Activated T-helper 1 cell treated with anti-CD3 and anti-CD28 coated beads, Interleukin-12 subunit alpha, Interleukin-12 subunit beta, Interleukin-2, Interleukin-4 antibody, amounts not matched to agents 30 ng/mL and 10 ng/mL and 1 ng/mL, durations not matched to agents 14 hours and 24 hours and 36 hours (primary cell): Measurements from ENCODE around the gene CRYGA. TPM values are rescaled to one million over a fixed set of nuclear protein-coding genes. Genes with fewer than 3 reads are reported as not detected.
"Not testable (repeated sequence)": the region's sequence is repeated elsewhere in the genome, so short reads cannot be mapped to it uniquely, and the experiment has no call there.

Experiments used
- DNase-seq: peaks from one replicate; pipeline ENCODE4 v3.0.0; 2021; ENCODE audit warnings: low spot score
- H3K27ac Mint-ChIP-seq: one replicate; pipeline ENCODE4 v1.8.0; 2021; ENCODE audit warnings: mild to moderate bottlenecking, mixed read lengths
- H3K27me3 Mint-ChIP-seq: one replicate; pipeline ENCODE4 v1.8.0; 2022; ENCODE audit warnings: mild to moderate bottlenecking, moderate library complexity, mixed read lengths; ENCODE audit not compliant: insufficient read depth
- H3K36me3 Mint-ChIP-seq: one replicate; pipeline ENCODE4 v1.8.0; 2021; ENCODE audit warnings: low read depth, mixed read lengths
- H3K4me1 Mint-ChIP-seq: one replicate; pipeline ENCODE4 v1.8.0; 2021; ENCODE audit warnings: low read depth, mixed read lengths
- H3K4me3 Mint-ChIP-seq: one replicate; pipeline ENCODE4 v1.8.0; 2021; ENCODE audit warnings: mild to moderate bottlenecking, moderate library complexity, mixed read lengths
- H3K9me3 Mint-ChIP-seq: one replicate; pipeline ENCODE4 v1.8.0; 2021; ENCODE audit warnings: mixed read lengths
- intact Hi-C: fragments of 100-400 bp; cut with micrococcal nuclease; formaldehyde crosslinking; loops from one replicate; pipeline ENCODE4 v1.15.1; 2024
- total RNA-seq: library from RNA; stranded (reverse); gene quantifications from 2 replicates; pipeline ENCODE4 v1.2.3, GENCODE V29; 2022

The CRYGA gene
- total RNA-seq, 1 donor from 2014 or later, result not detected

- H3K36me3 Mint-ChIP-seq, result no peaks in the 10 kb centered on the region
- H3K4me1 Mint-ChIP-seq, result no peaks in the 10 kb centered on the region
- DNase-seq, result no peak
- no peaks in the 10 kb centered on the region for H3K9me3 Mint-ChIP-seq
- intact Hi-C loops, result no loop called here
- no peak overlapping the region for H3K4me3 Mint-ChIP-seq
- no peak overlapping the region for H3K27ac Mint-ChIP-seq
- H3K27me3 Mint-ChIP-seq, result no peaks in the 10 kb centered on the region
Measured at GRCh38 chr2:208150094-208150493, 13.3 kb downstream of the CRYGA start.

- Mint-ChIP-seq H3K36me3 (no peaks in the 10 kb centered on the region), H3K9me3 (no peaks in the 10 kb centered on the region), H3K27me3 (no peaks in the 10 kb centered on the region), H3K4me1 (no peaks in the 10 kb centered on the region), H3K4me3 (no peak overlapping the region), H3K27ac (no peak overlapping the region)
- intact Hi-C loops, result no loop called here
- no peak for DNase-seq
Measured at GRCh38 chr2:208148803-208149202, 14.6 kb downstream of the CRYGA start.

DNA sequence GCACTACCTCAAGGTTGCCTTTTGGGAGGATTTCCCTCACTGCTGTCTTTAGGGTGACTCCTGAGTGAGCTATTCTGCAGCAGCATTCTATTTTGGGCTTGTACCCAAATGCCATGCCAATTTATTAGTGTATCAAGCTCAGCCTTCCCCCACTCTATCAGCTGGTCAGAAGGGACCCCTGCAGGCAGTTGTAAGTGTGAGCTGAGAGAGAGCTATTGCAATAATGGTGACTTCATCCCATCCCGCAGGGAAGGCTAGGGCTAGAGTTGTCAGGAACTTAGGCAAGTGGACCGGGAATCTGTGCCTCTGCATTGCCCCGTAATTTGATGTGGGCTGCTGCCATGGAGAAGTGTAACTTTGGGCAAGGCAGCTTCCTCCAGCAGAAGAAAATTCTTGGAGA lies 15.6 kb downstream of the CRYGA start:
- Mint-ChIP-seq H3K27ac (no peak overlapping the region), H3K27me3 (no peaks in the 10 kb centered on the region), H3K9me3 (no peaks in the 10 kb centered on the region), H3K4me1 (no peaks in the 10 kb centered on the region), H3K4me3 (no peak overlapping the region), H3K36me3 (no peaks in the 10 kb centered on the region)
- no peak for DNase-seq
- intact Hi-C loops, result no loop called here

- Mint-ChIP-seq H3K4me3 (no peak overlapping the region), H3K9me3 (no peaks in the 10 kb centered on the region), H3K27me3 (no peaks in the 10 kb centered on the region)
Measured at GRCh38 chr2:208147008-208147407, 16.4 kb downstream of the CRYGA start.

DNA sequence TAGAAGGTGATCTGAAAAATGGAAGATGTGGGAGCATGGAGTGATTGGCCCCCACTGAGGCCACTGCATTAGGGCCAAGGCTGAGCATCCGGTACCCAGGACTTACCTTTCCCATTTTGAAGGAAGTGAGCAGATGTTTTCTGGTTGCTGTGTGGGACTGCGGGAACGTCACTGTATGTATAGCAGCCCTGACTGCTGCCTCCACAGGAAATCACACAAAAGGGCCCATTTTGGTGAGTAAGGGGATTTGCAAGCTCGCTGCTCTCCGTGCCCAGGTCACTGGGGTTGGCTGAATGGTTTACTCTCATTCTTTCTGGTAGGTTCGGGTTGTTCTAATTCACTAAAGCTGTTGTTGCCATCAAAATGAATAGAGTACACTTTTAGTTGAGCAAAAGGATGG lies 17.4 kb downstream of the CRYGA start, which contains the start of gene CRYGB:
CRYGB (minus strand) TSS at position 153 of the 400 bp plus-strand sequence; CDS start at position 115, 38 bp downstream.
- no peak for DNase-seq
- H3K9me3 Mint-ChIP-seq, result no peaks in the 10 kb centered on the region
- H3K27me3 Mint-ChIP-seq, result no peaks in the 10 kb centered on the region
- no peak within 1 kb of the TSS for H3K4me3 Mint-ChIP-seq
- H3K36me3 Mint-ChIP-seq, result no peaks in the 10 kb centered on the region
- no peaks in the 10 kb centered on the region for H3K4me1 Mint-ChIP-seq
- intact Hi-C loops, result no loop called here
- H3K27ac Mint-ChIP-seq, result no peak within 1 kb of the TSS

More at GRCh38 chr2:208147008-208147407, 16.4 kb downstream of the CRYGA start:
- intact Hi-C loops, result no loop called here
- no peaks in the 10 kb centered on the region for H3K36me3 Mint-ChIP-seq
- no peak for DNase-seq
- no peak overlapping the region for H3K27ac Mint-ChIP-seq
- no peaks in the 10 kb centered on the region for H3K4me1 Mint-ChIP-seq

DNA sequence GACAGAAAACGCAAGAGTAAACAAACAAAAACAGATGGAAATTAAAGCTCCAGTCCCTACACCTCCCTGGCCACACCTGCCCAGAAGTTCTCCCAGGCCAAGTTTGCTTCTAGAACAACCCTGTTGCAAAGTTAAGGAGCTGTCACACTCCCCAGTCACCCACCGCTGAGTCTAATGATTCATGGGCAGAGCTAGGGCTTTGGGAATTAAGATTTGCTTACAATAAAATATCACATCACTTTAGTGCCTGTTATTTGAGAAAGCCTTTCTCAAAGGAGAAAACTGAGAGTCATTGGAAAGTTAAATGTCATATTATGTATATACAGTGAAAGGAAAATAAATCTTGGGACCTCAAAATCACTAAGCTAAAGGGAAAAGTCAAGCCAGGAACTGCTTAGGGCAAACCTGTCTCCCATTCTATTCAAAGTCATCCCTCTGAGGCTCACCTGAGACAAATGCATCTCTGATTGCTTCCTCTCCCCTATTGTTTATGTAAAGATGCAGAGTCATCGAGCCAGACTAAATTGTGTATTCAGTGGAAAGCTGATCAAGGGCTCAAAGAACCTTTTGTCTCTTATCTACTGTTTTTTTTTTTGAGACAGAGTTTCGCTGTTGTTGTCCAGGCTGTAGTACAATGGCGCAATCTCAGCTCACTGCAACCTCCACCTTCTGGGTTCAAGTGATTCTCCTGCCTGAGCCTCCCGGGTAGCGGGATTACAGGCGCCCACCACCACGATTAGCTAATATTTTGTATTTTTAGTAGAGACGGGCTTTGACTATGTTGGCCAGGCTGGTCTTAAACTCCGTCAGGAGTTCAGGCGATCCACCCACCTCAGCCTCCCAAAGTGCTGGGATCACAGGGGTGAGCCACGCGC lies 20.2 kb downstream of the CRYGA start:
- intact Hi-C loops, result no loop called here

GRCh38 chr2:208142240-208142924 lies 21.0 kb downstream of the CRYGA start:
- H3K4me3 Mint-ChIP-seq, result no peak overlapping the region
- no peak for DNase-seq
- intact Hi-C loops, result no loop called here
- no peaks in the 10 kb centered on the region for H3K9me3 Mint-ChIP-seq
- H3K27me3 Mint-ChIP-seq, result no peaks in the 10 kb centered on the region
- H3K27ac Mint-ChIP-seq, result no peak overlapping the region
- H3K4me1 Mint-ChIP-seq, result no peaks in the 10 kb centered on the region
- H3K36me3 Mint-ChIP-seq, result no peaks in the 10 kb centered on the region

More for the DNA sequence above, 20.2 kb downstream of the CRYGA start:
- Mint-ChIP-seq H3K36me3 (no peaks in the 10 kb centered on the region), H3K4me3 (no peak overlapping the region), H3K27ac (no peak overlapping the region), H3K27me3 (no peaks in the 10 kb centered on the region), H3K9me3 (no peaks in the 10 kb centered on the region), H3K4me1 (no peaks in the 10 kb centered on the region)
- no peak for DNase-seq

- no peak overlapping the region for H3K27ac Mint-ChIP-seq
- no peak for DNase-seq
- H3K4me1 Mint-ChIP-seq, result peaks cover 8% of the 10 kb centered on the region
- intact Hi-C loops, result no loop called here
- no peaks in the 10 kb centered on the region for H3K36me3 Mint-ChIP-seq
- no peaks in the 10 kb centered on the region for H3K27me3 Mint-ChIP-seq
- no peaks in the 10 kb centered on the region for H3K9me3 Mint-ChIP-seq
- no peak overlapping the region for H3K4me3 Mint-ChIP-seq
Measured at GRCh38 chr2:208139447-208139846, 23.9 kb downstream of the CRYGA start.

GRCh38 chr2:208138334-208138733 lies 25.1 kb downstream of the CRYGA start:
- H3K36me3 Mint-ChIP-seq, H3K27me3 Mint-ChIP-seq, H3K4me1 Mint-ChIP-seq, DNase-seq, intact Hi-C loops, H3K27ac Mint-ChIP-seq, H3K9me3 Mint-ChIP-seq, H3K4me3 Mint-ChIP-seq: not testable (repeated sequence)

DNA sequence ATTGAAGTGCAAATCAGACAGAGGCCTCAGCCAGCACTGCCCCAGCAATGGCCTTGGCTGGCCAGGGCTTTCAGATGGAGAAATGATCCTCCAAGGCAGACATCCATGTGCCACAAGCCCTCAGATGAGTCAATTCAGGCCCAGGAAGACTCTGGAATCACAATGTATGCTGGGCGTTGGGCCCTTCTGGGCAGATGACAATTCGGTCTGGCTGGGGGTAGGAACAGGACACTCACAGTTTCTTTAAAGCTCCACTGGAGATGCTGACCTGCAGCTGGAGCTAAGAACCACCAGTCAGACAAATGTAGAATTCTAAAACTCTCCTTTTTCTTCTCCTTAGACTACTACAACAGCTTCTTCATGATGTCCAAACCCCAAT lies 26.7 kb downstream of the CRYGA start:
- intact Hi-C loops, result no loop called here
- no peaks in the 10 kb centered on the region for H3K27me3 Mint-ChIP-seq
- H3K4me3 Mint-ChIP-seq, result no peak overlapping the region
- DNase-seq, result no peak
- no peaks in the 10 kb centered on the region for H3K36me3 Mint-ChIP-seq
- no peak overlapping the region for H3K27ac Mint-ChIP-seq
- no peaks in the 10 kb centered on the region for H3K9me3 Mint-ChIP-seq
- H3K4me1 Mint-ChIP-seq, result peaks cover 8% of the 10 kb centered on the region

DNA sequence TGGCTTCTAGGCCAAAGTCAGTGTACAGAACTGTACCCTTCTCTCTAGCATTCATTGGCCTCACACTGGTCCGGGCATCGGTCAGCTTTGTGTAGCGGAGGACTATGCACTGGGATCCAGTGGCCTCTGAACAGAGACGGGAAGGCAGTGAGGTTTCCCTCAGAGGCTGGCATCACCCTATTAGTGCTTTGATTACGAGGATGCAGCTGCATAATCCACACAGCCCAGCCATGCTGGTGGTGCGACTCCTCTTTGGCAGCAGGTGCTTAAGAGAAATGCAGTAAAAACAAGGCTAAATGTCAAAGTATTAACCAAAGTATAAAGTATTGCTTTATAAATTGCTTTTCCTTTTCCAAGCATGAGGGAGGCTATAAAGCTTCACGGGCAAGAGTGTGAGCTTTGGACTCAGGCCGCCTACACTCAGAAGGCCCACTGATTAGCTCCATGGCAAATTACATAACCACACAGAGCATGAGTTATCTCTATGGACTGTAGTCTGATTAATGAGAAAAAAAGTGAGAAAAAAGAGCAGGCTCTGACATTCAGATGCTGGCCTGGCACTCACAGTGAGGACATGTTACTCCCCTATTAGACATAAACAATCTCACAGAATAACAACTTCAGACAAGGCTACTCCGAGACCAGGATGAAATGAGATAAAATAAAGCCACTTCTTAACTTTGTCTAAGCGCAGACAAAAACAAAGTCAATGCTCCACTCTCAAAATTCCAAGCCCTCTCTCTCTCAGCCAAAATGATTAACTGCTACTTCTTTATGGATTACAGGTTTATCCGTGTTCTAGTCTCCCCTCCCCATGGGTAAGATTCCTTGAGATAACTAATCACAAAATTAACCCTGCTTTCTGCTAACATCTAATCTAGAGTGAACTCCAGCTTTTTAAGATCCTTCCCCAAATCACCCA lies 27.3 kb downstream of the CRYGA start:
- no peak overlapping the region for H3K4me3 Mint-ChIP-seq

GRCh38 chr2:208134928-208135586 lies 28.3 kb downstream of the CRYGA start:
- Mint-ChIP-seq H3K4me3 (no peak overlapping the region), H3K36me3 (no peaks in the 10 kb centered on the region), H3K27me3 (no peaks in the 10 kb centered on the region), H3K9me3 (no peaks in the 10 kb centered on the region), H3K4me1 (peaks cover 8% of the 10 kb centered on the region), H3K27ac (no peak overlapping the region)
- intact Hi-C loops, result no loop called here
- DNase-seq, result no peak

More for the DNA sequence above, 27.3 kb downstream of the CRYGA start:
- Mint-ChIP-seq H3K9me3 (no peaks in the 10 kb centered on the region), H3K4me1 (peaks cover 8% of the 10 kb centered on the region), H3K27ac (no peak overlapping the region), H3K27me3 (no peaks in the 10 kb centered on the region), H3K36me3 (no peaks in the 10 kb centered on the region)
- intact Hi-C loops, result no loop called here
- DNase-seq, result no peak
